ENCODE measurements around the gene RNH1. TPM values are rescaled to one million over a fixed set of nuclear protein-coding genes. Genes with fewer than 3 reads are reported as not detected.

RNH1 gene
- total RNA-seq, 4 donors from 2014 or later: 138 to 197 (median 159) TPM

- ATAC-seq (no peak), DNase-seq (no peak)
- H3K27me3 ChIP-seq: peaks cover 12 to 17% (median 12%) of the 10 kb centered on the region in 3 donors
- in situ Hi-C loops (cut with MboI; ENCODE audit: low sequenced_read_pairs in 4 of 4): no loop called here
- peaks cover 25 to 40% of the 10 kb centered on the region in 2 donors for H3K4me1 ChIP-seq
- TF ChIP-seq CTCF (IDR thresholded peaks at IDR 0.05 in 4 of 5, conservative IDR thresholded peaks at IDR 0.05 in 1 of 5): no peak
- no peak for TF ChIP-seq POLR2A (IDR thresholded peaks at IDR 0.05)
- intact Hi-C loops (cut with DNase I; ENCODE audit: low total_unique reads): no loop called here
- H3K27ac ChIP-seq: no peak overlapping the region
- H3K36me3 ChIP-seq: peaks cover 0 to 21% of the 10 kb centered on the region in 2 donors
- no peaks in the 10 kb centered on the region for H3K9me3 ChIP-seq
- no peak overlapping the region for H3K4me3 ChIP-seq
Observed at GRCh38 chr11:532986-533585, 26.0 kb upstream of the RNH1 start.

- Histone ChIP-seq H3K27ac (no peak overlapping the region), H3K36me3 (peaks cover 0 to 21% of the 10 kb centered on the region in 2 donors), H3K27me3 (peaks cover 7 to 11% (median 7%) of the 10 kb centered on the region in 3 donors), H3K4me3 (no peak overlapping the region), H3K4me1 (peaks cover 23 to 36% of the 10 kb centered on the region in 2 donors), H3K9me3 (no peaks in the 10 kb centered on the region)
- DNase-seq: peak in 1 of 2 donors; percentile 14
- no peak for ATAC-seq
- in situ Hi-C loops (cut with MboI; ENCODE audit: low sequenced_read_pairs in 4 of 4) (no loop called here), intact Hi-C loops (cut with DNase I; ENCODE audit: low total_unique reads) (no loop called here)
- TF ChIP-seq CTCF (IDR thresholded peaks at IDR 0.05 in 4 of 5, conservative IDR thresholded peaks at IDR 0.05 in 1 of 5) (no peak), POLR2A (IDR thresholded peaks at IDR 0.05) (no peak)
Observed at GRCh38 chr11:532527-532985, 25.5 kb upstream of the RNH1 start.

GRCh38 chr11:531919-532526, 25.0 kb upstream of the RNH1 start:
- intact Hi-C loops (cut with DNase I; ENCODE audit: low total_unique reads): no loop called here
- Histone ChIP-seq H3K27me3 (peaks cover 2 to 6% (median 2%) of the 10 kb centered on the region in 3 donors), H3K9me3 (no peaks in the 10 kb centered on the region), H3K4me1 (peaks cover 18 to 31% of the 10 kb centered on the region in 2 donors), H3K36me3 (peaks cover 0 to 21% of the 10 kb centered on the region in 2 donors), H3K27ac (no peak overlapping the region), H3K4me3 (no peak overlapping the region)
- ATAC-seq: no peak
- TF ChIP-seq CTCF (IDR thresholded peaks at IDR 0.05 in 4 of 5, conservative IDR thresholded peaks at IDR 0.05 in 1 of 5) (no peak), POLR2A (IDR thresholded peaks at IDR 0.05) (no peak)
- in situ Hi-C loops (cut with MboI; ENCODE audit: low sequenced_read_pairs in 4 of 4): no loop called here
- no peak for DNase-seq

- TF ChIP-seq CTCF (IDR thresholded peaks at IDR 0.05 in 4 of 5, conservative IDR thresholded peaks at IDR 0.05 in 1 of 5): no peak
- no peak for TF ChIP-seq POLR2A (IDR thresholded peaks at IDR 0.05)
- in situ Hi-C loops (cut with MboI; ENCODE audit: low sequenced_read_pairs in 4 of 4): no loop called here
- ATAC-seq (no peak), DNase-seq (no peak)
- Histone ChIP-seq H3K9me3 (no peaks in the 10 kb centered on the region), H3K4me1 (peaks cover 18 to 25% of the 10 kb centered on the region in 2 donors), H3K27ac (no peak overlapping the region), H3K36me3 (peaks cover 0 to 21% of the 10 kb centered on the region in 2 donors), H3K4me3 (no peak overlapping the region), H3K27me3 (no peaks in the 10 kb centered on the region)
- intact Hi-C loops (cut with DNase I; ENCODE audit: low total_unique reads): no loop called here
Observed at GRCh38 chr11:530960-531831, 24.2 kb upstream of the RNH1 start.
